Lung (tissue), 12 donors: ENCODE results near the gene CACNA1C. TPM values are rescaled to one million over a fixed set of nuclear protein-coding genes. Genes with fewer than 3 reads are reported as not detected.

Experiments used
- ATAC-seq: fragments of 200-7000 bp; cut with Tn5 transposase; one replicate; pipeline ENCODE4 v1.9.1; 2020; ENCODE audit warnings: moderate number of reproducible peaks; ENCODE audit not compliant: insufficient read depth, low FRiP score
- DNase-seq, 3 donors: peaks; one replicate each; pipeline ENCODE4 v3.0.0-alpha.2; 2013 to 2017
- H3K27ac ChIP-seq, 2 donors: one replicate each; pipeline ENCODE4 v1.5.1; 2013; ENCODE audit warnings: mild to moderate bottlenecking in 2 of 2, moderate library complexity in 2 of 2, control low read depth in 1 of 2, inconsistent platforms in 1 of 2, low read depth in 1 of 2, low read length in 1 of 2
- H3K27me3 ChIP-seq, 3 donors: one replicate each; pipeline ENCODE4 v1.5.1; 2013; ENCODE audit warnings: low read length in 2 of 3; ENCODE audit not compliant: control insufficient read depth in 3 of 3, insufficient read depth in 3 of 3
- H3K36me3 ChIP-seq, 4 donors: one replicate each; pipeline ENCODE4 v1.5.1; 2013; ENCODE audit warnings: low read length in 4 of 4, mild to moderate bottlenecking in 1 of 4, moderate library complexity in 1 of 4; ENCODE audit not compliant: control insufficient read depth in 4 of 4, insufficient read depth in 4 of 4
- H3K4me1 ChIP-seq, 5 donors: one replicate each; pipeline ENCODE4 v1.5.1; 2013; ENCODE audit warnings: low read length in 5 of 5, mild to moderate bottlenecking in 2 of 5, moderate library complexity in 1 of 5; ENCODE audit not compliant: control insufficient read depth in 5 of 5, insufficient read depth in 5 of 5
- H3K4me3 ChIP-seq: one replicate; pipeline ENCODE4 v1.5.1; 2013; ENCODE audit warnings: mild to moderate bottlenecking, control low read depth, moderate library complexity
- H3K9ac ChIP-seq, 2 donors: one replicate each; pipeline ENCODE4 v1.5.1; 2013; ENCODE audit warnings: low read length in 2 of 2, control low read depth in 1 of 2; ENCODE audit not compliant: insufficient read depth in 1 of 2
- H3K9me3 ChIP-seq, 4 donors: one replicate each; pipeline ENCODE4 v1.5.1; 2013; ENCODE audit warnings: low read length in 3 of 4, mild to moderate bottlenecking in 1 of 4, moderate library complexity in 1 of 4; ENCODE audit not compliant: control insufficient read depth in 4 of 4, insufficient read depth in 3 of 4
- CTCF ChIP-seq: IDR thresholded peaks from 2 replicates; pipeline ENCODE4 v1.5.1; 2012; ENCODE audit warnings: mild to moderate bottlenecking; ENCODE audit errors: control extremely low read depth, extremely low read depth
- WGBS, 2 donors: extraction: QIAGEN DNeasy Blood & Tissue Kit; methylation state at CpG; one replicate each; pipeline ENCODE4 v1.1.7; 2013; 5-methylcytosine and 5-hydroxymethylcytosine counted together
- polyA plus RNA-seq, 2 donors: library from polyadenylated mRNA; stranded (reverse); fragments of 200-250 nt; gene quantifications; one replicate each; pipeline ENCODE4 v1.2.1, GENCODE V29; 2013
- total RNA-seq, 2 donors: library from RNA; depleted of rRNA in 1 of 2; stranded (reverse); fragments of >200 nt in 1 of 2; gene quantifications; one replicate each; pipeline ENCODE4 v1.2.1, GENCODE V29; 2014 to 2021
- donor health status: control.
- donor health status: control.
- donor health status: Bipolar disorder and iron deficiency.
- donor health status: healthy.
- donor health status: DM: yes; HTN: yes; CAD: no.

The CACNA1C gene
- total and polyA plus RNA-seq, 4 donors: 3.2 to 17.5 (median 7.5) TPM

- 9 to 12% methylated on average over 46 to 52 of the region's 52 CpGs for WGBS, 2 donors
- Histone ChIP-seq H3K36me3 (no peaks in the 10 kb centered on the region), H3K27ac (peak overlapping the region in 1 of 2 donors; percentile 52), H3K4me3 (no peak overlapping the region), H3K9me3 (peaks cover 0 to 2% (median 0%) of the 10 kb centered on the region in 4 donors), H3K9ac (peak overlapping the region in 1 of 2 donors; percentile 61), H3K27me3 (peaks cover 13 to 67% (median 15%) of the 10 kb centered on the region in 3 donors), H3K4me1 (peaks cover 0 to 30% (median 4%) of the 10 kb centered on the region in 5 donors)
- DNase-seq: peak; percentile 39 to 53 (median 44)
- no peak for TF ChIP-seq CTCF
- ATAC-seq: no peak
Observed at GRCh38 chr12:2051700-2052621, 826 bp upstream of the CACNA1C start.

DNA sequence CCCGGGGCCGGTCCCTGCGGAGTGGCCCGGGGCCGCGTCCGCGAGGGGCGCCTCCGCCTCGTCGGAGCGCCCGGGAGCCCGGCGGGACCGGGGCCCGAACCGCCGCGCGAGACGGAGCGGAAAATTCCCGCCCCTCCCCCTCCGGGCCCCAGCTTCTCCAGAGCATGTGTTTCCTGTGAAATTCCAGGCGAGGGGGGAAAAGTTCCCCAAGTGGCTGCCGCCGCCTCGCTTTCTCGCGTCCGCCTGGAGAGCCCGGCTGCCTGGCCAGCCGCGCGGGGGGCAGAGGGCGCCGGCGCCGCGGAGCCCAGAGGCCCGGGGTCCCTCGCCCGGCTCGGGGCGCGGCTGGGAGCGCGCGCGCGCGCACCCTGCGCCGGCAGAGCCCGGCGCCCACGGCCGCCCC lies 904 bp downstream of the CACNA1C start:
- Histone ChIP-seq H3K9ac (no peak overlapping the region), H3K36me3 (no peaks in the 10 kb centered on the region), H3K4me1 (peaks cover 0 to 30% (median 4%) of the 10 kb centered on the region in 5 donors), H3K27me3 (peaks cover 12 to 59% (median 13%) of the 10 kb centered on the region in 3 donors), H3K27ac (peak overlapping the region in 1 of 2 donors; percentile 82), H3K4me3 (peak overlapping the region; percentile 55), H3K9me3 (no peaks in the 10 kb centered on the region)
- no peak for ATAC-seq
- 1% methylated on average over 46 to 60 of the region's 60 CpGs for WGBS, 2 donors
- peak; percentile 66 to 77 (median 69) for DNase-seq
- TF ChIP-seq CTCF: no peak

GRCh38 chr12:2054091-2055018 lies 1.6 kb downstream of the CACNA1C start:
- Histone ChIP-seq H3K4me1 (peaks cover 0 to 30% (median 7%) of the 10 kb centered on the region in 5 donors), H3K9ac (peak overlapping the region in 1 of 2 donors; percentile 3), H3K36me3 (no peaks in the 10 kb centered on the region), H3K4me3 (peak overlapping the region; percentile 55), H3K9me3 (no peaks in the 10 kb centered on the region), H3K27me3 (peaks cover 12 to 56% (median 13%) of the 10 kb centered on the region in 3 donors), H3K27ac (peak overlapping the region; percentile 49 to 82)
- ATAC-seq (no peak), DNase-seq (peak in 2 of 3 donors; percentile 24 to 28)
- TF ChIP-seq CTCF: no peak
- WGBS, 2 donors: 9 to 12% methylated on average over 30 to 40 of the region's 40 CpGs
